NB4 (cell line): ENCODE data around the gene FNDC7.

Experiments used
- CTCF ChIP-seq: IDR thresholded peaks from one replicate; pipeline ENCODE4 v1.5.1; 2012; ENCODE audit warnings: low read depth, low read length
- MAX ChIP-seq: IDR thresholded peaks from 2 replicates; pipeline ENCODE4 v1.6.1; 2011; ENCODE audit warnings: low read depth, low read length
- MYC ChIP-seq: IDR thresholded peaks from 2 replicates; pipeline ENCODE4 v1.6.1; 2011; ENCODE audit warnings: low read depth, low read length
- POLR2A ChIP-seq: IDR thresholded peaks from 2 replicates; pipeline ENCODE4 v1.6.1; 2011; ENCODE audit warnings: mild to moderate bottlenecking; ENCODE audit not compliant: insufficient read length; ENCODE audit errors: extremely low read depth

DNA sequence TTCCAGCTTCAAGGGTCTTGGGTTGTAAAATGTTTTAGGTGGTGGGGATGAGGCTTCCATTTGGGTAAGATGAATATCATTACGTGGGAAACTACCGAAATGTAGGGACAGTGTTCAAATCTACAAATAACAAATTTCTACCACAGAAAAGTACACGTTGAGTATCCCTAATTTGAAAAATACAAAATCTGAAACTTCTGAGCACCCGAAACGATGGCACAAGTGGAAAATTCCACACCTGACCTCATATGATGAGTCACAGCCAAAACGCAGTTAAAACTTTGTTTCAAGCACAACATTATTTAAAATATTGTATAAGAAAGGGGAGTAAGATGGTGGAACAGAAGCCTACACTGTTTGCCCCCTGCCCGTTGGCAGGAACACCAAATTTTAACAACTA lies 43.0 kb upstream of the FNDC7 start:
- TF ChIP-seq POLR2A (no peak), MYC (no peak), CTCF (no peak), MAX (no peak)
